Dermis microvascular lymphatic vessel endothelial cell (primary cell): ENCODE results near the gene FILIP1L. TPM values are rescaled to one million over a fixed set of nuclear protein-coding genes. Genes with fewer than 3 reads are reported as not detected.
A peak's percentile ranks its signal among the peaks of the same experiment; 100 is the strongest.

Source experiments
- DNase-seq, 2 donors: peaks; one replicate each; pipeline versions ENCODE4 v3.0.0 to v3.0.0-alpha.2; 2010; ENCODE audit warnings: low read depth in 2 of 2
- total RNA-seq: library from RNA; depleted of rRNA; stranded (reverse); fragments of >200 nt; gene quantifications from 2 replicates; pipeline ENCODE4 v1.2.1, GENCODE V29; 2014

Gene FILIP1L
- total RNA-seq, 1 donor from 2014 or later, result 19.0 TPM

DNA sequence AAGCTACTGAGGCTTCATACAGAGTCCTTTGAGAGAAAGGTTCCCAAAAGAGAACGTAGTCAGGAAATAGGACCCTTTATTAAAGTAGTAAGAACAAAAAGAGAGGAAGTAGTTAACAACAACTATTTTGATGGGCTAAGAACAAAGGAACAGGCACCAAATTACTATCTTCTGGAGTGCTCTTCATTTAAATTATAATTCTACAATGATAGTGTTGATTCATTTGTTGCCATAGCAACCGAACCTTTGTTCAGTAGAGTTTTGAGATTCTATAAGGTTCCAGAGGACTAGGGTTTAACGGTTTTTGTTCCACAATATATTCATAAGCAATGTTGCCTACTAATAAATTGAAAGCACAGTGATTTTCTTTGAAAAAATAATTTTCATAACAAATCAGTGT, 217.8 kb downstream of the FILIP1L start:
- DNase-seq, result no peak

DNA sequence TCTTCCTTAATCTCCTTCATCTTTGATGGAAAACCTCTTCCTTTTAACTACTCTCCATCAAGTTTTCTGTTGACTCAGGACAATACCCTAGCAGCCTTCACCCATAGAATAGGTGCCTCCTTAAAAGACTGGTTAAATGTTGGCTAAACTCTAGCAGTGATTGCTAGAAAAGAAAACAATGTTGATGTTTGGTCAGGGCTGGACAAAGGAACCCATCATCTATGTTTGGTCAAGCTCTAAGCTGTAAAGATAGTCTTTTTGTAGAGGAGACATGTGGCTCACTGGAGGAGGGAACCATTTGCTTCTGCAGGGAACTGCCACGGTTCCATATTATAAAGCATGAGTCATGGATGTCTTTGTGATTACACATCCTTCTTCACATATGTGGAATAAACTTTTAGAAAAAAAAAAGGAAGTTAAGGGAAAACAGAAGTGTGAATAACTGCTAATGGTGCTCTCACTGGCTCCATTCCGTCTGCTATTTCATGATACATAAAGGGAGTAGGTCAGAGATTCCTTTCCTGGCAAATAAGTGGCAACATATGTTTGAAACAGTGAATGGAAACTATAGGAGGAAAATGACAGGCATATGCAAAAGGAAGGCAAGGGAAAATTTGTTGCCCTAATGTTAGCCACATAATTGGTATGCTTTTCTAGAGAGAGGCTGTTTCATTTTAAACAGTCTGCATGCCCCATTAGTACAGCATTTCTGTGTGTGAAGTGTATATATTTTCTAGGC, 218.4 kb downstream of the FILIP1L start:
- peak in 1 of 2 donors; percentile 77 for DNase-seq

DNA sequence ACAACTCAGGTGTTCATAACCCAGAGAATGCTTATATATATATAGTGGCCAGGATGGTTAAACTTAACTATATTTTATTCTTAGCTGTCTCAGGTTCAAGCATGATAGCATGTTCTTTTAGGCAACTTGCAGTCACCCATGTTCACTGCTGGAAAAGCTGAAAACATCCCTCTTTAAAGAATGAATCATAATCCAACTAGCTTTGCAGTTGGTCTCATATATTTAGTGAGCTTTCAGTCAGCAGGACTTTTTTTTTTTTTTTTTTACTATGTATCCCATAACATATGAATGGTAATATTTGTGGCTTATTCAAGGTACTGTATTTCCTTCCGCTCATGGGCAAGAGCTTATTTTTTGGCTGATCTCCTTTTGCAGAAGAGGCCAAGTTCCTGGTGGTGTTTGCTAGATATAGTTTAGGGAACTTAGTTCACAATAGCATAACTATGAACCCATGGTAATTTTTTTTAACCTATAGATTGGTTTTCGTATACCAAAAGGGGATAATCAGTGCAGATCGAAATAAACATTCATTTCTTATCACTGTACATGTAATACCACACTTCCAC, 219.1 kb downstream of the FILIP1L start:
- DNase-seq, result no peak

DNA sequence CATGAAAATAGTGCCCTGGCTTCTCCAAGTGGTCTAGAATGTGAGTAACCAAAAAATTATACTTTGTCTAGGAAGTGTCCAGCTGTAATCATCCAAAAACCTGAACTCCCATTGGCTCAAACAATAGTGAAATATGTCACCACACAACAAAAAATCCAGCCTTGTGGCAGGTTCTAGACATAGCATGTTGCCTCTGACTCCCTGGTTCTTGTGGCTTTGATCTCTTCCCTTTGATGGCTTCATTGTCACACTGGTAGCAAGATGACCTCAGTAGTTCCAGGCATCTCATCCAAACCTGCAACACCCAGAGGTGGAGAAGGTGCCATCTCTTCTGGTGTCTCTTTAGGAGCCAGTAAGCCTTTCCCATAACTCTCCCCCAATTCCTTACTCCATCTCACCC, 222.0 kb downstream of the FILIP1L start:
- DNase-seq, result no peak

DNA sequence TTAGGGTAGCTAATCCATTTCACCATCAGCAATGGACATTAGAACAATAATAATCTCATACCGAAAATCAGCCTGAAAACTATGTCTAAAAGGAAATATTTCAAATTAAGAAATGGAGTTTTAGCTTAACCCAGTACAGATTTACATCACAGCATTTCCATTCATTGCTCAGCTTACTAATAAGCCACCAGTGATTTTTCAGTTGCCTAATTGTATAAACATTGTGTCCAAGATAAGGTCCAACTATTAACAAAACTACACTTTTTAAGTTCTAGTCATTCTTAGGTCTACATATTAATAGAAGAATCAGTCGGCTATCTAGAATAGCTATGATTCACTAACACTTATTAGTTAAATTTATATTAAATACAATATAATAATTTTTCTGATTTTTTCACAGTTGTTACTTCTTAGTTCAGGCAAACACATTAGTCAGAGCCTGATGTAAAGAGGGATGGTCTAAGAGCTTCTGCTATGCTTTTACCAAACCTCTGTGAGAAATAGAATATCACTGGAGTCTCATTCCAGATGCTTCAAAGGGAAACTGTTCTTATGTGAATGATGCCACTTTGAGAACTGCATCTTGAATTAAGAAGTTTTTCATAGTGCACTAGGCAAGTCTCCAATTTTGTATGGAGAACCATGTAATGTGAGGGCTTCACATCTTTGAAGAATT, 222.6 kb downstream of the FILIP1L start:
- DNase-seq, result no peak

DNA sequence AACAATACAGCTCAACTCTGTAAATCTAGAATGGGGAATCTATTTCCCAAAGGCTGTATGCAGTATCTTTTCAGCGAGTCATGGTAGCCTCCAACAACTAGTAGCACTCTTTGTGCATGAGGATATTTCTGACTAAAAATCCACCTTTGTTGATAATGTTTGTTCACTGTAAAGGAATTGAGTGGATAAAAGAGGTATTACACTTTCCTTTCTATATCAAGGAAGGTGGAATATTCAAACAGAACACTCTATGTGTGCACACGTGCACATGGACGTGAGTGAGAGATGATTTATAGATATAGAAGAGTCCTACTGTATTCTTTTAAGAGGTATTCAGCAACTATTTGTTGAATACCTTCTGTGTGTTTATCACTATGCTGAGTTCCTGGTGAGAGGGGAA, 228.4 kb downstream of the FILIP1L start:
- no peak for DNase-seq

DNA sequence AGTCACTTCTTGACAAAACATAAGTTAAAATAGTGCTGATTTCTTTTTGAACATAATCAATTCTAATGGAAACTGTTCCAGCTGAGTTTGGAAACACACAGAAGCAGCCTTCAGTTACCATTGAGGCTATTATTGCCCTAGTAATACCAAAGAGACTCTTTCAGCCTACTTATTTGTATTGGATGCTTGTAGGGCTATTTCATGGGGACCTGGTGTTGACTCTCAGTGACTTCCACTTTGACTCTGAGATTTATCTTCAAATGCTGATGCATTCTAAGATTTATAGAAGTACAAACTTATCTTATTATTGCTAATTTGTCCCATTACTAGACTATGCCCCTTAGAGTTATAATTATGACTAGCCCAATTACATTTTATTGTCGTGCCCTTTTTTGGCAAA, 229.2 kb downstream of the FILIP1L start:
- DNase-seq, result no peak

DNA sequence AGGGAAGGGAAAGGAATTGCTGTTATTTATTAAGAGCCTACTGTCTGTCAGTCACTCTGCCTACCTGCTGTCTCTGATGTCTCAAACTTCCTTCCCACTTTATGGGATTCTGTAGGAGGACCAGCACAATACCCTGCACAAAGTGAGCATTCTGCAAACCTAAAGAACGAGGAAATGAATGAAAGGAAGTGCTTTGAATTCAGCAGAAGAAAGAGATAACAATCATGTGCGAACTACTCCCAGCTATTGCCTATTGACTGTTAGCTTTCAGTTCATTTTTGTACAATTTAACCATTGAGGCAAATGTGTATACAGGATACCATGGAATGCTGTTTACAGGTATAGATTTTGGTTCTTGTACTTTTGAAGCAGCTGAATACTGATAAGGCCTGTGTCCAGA, 229.8 kb downstream of the FILIP1L start:
- DNase-seq, result peak in 1 of 2 donors; percentile 47

DNA sequence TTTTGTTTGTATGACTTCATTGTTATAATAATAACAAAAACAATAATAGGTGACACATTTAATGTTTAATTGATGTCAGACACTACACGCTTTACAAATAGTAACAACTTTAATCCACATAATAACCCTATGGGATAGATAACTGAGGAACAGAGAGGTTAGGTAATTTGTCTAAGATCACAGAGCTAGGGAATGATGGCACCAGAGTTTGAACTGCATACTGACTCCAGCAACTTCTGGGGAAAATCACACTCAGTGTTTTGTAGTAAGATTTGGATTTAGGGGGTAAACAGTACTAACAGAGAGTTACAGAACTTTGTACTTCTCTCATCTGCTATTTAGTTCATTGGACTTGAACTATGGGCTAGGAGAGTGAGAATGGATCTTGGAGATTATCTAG, 230.6 kb downstream of the FILIP1L start:
- DNase-seq, result no peak

DNA sequence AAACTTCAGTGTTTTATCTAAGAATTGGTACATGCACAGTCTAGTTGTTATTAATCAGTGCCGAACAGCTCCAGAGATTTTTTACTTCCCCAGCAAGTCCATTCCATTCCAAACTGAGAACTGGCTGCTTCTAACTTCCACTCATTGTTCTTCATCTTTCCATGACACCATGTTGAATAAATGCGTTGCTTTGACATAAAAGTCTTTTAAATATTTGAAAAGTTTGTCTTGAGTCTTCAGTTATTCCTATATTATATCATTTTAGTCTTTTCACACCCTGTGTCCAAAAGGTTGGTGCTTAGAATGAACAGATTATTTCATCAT, 231.2 kb downstream of the FILIP1L start:
- DNase-seq, result peak; percentile 54 to 74

DNA sequence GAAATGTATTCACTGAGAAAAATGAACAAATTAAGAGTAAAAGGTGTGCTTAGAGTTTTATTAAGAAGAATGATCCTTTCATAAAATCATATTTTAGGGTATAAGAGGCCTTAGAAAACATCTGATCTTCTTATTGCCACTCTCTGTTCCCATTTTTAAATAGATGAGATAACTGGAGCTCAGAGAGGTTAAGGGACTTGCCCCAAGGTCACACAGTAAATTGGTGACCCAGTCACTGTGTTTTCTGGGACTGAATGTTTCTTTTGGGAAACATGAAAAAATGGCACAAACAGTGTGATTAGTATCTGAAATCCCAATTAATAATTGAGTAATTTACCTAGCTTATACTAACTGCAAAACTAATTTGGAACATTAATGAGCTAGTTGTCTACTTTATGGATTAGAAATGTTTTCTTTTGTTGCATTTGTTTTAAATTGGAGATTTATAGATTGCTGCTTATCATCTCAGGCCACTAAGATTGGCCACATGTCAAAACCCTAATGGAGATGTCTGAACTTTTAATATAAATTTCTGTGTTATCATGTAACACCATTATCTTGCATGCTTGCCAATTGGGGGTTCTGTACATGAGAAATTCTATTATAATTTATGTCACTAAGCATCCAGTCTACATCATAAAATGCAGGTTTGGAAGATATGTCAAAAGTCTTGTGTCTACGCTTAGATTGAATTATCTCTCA, 231.7 kb downstream of the FILIP1L start:
- no peak for DNase-seq

DNA sequence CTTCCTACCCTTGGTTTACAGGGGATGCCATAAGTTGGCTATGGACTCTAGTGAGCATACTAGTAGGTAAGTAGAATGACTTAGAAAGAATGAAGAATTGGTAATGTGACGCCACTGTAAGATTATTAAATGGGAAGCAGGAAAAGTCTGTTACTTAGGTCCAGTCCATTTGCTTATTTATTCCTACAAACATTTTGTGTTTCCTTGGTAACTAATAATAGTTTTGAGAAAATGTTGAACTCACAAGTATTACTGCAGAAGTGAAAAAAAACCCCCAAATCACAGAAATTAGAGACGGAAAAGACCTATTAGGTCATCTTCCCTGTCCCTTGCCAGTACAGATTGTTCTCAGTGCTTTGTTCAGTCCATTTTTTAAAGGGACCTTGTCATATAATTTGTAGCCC, 233.2 kb downstream of the FILIP1L start:
- DNase-seq, result peak in 1 of 2 donors; percentile 89

DNA sequence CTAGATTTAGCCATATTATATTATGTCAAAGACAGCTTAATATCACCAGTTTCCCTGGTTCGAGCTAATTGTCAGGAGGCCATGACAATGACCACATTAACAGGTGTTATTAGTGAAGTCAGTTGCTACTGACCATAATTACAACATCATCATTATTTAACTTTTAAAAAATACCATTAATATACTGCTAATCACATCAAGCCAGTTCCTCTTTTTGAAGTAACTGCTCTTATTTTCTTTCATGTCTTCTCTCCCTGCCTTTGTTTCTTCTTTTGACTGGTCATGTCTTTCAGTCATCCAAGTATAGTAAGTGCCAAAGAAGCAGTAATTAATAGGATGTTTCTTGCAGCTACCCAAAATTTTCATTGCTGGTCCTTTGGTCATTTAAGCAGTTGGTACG, 235.0 kb downstream of the FILIP1L start:
- no peak for DNase-seq

DNA sequence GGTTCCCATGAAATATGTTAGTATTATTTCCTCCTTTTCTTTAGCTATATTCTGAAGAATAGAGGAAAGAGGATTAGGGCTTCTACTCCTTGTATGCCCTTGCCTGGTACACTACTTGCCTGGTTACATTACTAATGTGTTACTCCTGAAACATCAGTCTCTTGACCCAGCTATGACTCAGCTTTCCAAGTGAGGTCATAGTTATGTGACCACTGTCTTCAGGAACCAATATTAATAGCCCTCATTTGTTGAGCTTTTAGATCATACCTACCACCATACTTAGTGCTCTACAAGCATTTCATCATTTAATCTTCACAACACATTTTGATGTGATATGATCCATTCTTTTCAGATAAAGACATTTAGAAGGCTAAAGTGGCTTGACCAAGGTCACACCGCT, 236.3 kb downstream of the FILIP1L start:
- DNase-seq, result peak in 1 of 2 donors; percentile 76

DNA sequence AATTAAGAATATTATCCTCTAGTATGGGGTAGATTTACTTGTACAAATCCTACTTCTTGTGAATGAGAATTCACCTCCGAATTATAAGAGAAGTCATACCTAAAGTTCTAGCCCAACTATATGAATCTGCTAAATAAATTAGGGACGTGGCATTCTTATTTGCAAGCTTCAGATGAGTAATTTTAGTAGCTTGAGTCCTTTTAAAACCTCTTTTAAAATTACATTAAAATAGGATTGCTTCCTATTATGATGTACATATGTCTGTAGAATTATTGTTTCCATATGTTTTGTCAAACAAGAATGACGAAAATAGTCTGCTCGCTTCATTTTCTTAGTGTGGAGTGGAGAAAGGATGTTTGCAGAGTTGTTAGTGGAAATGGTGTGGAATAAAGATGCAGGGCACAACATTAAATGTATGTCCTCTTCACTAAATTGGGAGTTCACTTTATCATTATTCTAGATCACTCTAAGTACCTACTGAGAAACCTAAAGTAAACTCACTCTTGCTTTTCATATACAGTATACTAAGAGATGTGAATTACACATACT, 237.2 kb downstream of the FILIP1L start:
- no peak for DNase-seq

DNA sequence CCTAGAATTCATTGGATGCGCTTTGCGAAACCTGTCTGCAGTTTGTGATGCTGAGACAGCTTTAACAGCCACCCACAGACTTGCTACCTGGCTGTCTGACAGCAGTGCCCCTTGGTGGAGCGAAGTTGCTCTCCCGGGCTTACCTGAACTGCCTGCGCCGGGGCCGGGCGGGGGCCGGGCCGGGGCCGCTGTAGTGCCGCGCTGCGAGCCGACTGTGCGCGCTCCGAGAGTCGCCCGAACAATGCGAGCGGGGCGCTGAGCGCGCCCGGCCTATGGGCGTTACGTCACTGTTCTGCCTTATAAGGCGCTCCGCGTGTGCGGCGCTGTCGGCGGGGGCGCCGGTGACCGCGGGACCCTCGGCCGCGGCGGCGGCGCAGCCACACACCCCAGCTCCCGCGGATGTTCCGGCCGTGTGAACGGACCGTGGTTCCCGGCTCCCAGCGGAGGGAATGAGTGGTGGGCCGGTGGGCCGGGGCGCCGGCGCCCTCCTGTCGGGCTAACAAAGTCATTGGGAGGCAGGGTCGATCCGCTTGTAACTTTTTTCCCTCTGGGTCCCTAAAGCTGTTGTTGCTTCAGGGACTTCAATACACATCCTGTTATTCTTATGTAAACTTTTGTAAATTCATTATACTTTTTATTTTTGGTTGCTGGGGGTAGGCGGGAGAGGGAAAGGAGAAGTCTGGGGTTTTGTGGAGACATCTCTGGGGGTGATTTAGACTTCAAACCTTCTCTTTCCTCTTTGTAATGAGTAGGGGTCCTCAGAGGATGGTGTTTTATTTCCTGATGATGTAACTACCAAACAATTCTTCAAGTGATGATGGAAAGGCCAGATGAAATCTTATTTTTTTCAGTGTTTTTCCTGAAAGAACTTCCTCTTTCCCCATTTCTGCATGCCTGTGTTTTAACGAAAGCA, 238.1 kb downstream of the FILIP1L start:
- peak; percentile 75 to 91 for DNase-seq

DNA sequence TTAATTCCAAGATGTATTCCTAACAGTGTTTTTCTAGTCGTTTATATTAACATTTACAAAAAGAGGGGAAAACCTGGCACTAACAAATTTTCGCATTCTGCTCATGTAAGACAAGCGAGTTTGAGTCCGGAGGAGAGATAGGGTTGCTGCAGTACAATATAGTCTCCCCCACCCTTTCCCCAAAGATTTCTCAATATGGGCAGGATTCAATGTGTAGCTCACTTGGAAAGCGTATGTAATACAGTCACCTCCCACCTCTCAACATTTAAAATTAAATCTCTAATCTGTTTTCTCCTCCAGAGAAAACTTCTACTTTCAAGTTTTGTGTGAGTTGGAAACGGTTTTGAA, 238.7 kb downstream of the FILIP1L start:
- DNase-seq, result peak; percentile 52 to 58

DNA sequence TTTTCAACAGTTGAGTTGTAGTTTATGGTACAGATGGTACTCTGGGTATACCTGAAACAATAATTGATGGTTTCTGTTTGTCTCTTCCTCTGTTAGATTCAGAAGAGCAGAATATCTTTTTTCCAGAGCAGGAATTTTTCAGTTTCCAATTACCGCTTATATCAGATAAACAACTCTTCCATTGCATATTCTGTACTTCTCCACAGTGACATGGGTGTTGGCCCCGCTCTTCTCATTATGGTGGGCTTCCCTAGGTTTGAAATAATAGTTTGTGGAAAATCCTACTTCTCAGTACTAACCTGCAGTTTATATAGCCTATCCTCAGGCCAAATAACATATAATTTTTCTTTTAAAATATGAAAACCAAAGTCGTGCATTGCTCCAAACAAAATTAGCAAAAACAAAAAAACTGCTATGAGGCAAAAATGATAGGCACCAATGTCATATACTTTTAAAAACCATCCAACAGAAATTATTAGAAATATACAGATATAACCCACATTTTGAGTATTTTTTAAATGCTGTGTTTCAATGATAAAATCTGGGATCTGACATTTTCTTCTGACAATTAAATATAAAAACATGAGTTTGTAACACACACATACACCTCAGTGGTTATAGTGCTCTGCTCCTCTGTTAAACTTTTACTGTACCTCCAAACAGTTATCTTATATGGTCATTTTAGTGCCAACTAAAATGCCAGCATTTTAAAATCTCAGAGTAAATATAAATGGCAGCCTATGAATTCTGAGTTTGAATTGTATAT, 239.9 kb downstream of the FILIP1L start:
- DNase-seq, result no peak

DNA sequence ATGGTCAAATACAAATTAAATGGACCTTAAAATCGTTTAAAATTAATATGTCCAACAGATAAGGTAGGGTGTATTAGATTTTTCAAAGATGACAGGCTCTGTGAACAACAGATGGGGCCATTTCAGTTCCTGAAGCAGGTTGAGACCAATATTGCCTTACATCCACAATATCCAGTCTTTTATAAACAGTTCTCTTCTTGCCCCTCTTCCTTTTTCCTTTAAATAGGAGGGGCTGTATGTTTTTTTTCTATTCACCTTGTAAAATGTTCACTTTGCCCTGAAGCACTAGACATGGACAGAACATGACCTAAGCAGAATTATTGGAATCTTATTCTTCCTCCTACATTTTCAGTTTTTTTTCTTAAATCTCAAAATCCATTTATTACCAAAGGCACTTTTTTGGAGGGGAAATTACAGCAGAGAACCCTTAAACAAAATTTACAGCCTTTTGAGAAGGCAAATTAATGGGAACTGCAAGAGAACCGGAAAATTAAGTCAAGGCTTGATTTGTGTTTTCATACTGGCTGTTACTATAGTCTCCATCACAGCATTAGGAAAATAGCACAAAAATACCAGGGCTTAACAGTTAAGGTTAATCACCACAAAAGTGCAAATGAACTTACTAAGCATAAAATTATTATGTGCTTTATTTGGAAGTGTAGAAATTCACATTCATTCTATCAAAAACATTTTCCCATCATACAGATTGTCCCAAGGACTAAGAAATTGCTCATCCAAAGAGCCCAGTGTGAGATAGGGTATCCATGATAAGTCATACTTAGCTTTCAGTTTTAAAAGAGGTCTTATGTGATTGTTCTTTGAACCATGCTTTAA, 240.8 kb downstream of the FILIP1L start:
- no peak for DNase-seq

DNA sequence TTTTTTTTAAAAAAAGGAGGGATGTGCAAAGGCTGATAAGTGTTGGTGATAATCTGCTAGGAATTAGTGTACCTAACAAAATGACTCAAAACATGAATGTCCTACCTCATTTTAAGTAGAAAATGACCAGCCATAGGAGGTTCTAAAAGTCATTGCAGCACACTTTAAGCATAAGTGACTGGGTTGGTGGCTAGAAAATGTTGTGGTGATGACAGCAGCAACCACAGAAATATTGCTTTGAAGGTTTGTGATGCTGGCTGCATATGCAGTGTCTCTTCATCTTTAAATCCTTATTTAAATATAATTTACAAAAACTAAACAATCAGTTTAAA, 241.4 kb downstream of the FILIP1L start:
- no peak for DNase-seq
